Prostate gland (tissue), 2 donors: ENCODE results near the gene EIF3L.

ENCODE experiments used
- CTCF ChIP-seq, 4 experiments: fragments of 200-600 bp in 2 of 4; fragments of 450-650 bp in 2 of 4; sonication (generic) in 2 of 4; IDR thresholded peaks; 1 replicate in 3 of 4; 2 replicates in 1 of 4; pipeline ENCODE4 v1.5.1; 2016 to 2019; ENCODE audit warnings: antibody characterized with exemption in 4 of 4, mild to moderate bottlenecking in 2 of 4, moderate library complexity in 2 of 4
- POLR2A ChIP-seq: fragments of 450-650 bp; IDR thresholded peaks from one replicate; pipeline ENCODE4 v1.6.1; 2016; ENCODE audit warnings: antibody characterized with exemption, mild to moderate bottlenecking
- POLR2AphosphoS5 ChIP-seq: sonication (generic); formaldehyde crosslinking; IDR thresholded peaks from one replicate; pipeline ENCODE4 v1.6.1; 2017; ENCODE audit warnings: antibody characterized with exemption

DNA sequence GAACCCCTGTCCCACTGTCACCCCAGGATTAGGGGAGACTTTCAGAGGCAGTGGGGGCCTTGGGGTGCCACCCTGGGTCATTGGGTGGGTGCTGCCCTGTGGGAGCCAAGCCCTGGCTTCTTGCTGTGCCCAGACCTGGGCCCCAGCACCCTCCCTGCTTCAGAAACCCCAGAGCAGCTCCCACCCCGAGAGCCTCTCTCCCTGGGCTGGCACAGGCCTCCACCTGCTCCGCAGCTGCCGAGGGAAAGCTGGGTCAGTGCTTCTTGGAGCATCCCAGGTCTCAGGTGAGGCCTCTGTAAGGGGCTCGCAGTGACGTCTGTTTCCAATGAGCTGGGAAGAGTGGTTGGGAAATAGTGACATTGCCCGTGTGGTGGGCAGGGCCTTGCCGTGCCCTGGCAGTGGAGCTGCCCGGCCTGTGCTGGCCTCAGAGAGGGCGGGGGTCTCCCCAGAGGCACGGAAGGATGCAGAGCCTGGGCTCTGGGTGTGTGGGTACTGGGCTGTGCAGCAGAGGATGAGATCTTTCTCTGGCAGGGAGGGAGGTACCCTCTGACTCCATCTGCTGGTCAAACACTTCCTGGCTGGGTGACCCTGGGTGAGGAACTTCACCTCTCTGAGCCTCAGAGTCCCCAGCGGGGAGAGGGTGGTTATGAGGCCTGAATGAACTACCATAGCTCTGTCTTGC, 81.2 kb downstream of the EIF3L start:
- TF ChIP-seq CTCF (IDR thresholded peaks at IDR 0.05) (peak in 3 of 4 experiments; percentile 14 to 38 (median 37)), POLR2AphosphoS5 (no peak), POLR2A (no peak)
